NCI-H128 (cell line): ENCODE measurements around the gene CAPN11.
"Not testable (repeated sequence)": the region's sequence is repeated elsewhere in the genome, so short reads cannot be mapped to it uniquely, and the experiment has no call there.

Experiments used
- DNase-seq: peaks from one replicate; lab custom pipeline; 2025; ENCODE audit not compliant: unreplicated experiment; lab: John Stamatoyannopoulos, UW

The CAPN11 gene

DNA sequence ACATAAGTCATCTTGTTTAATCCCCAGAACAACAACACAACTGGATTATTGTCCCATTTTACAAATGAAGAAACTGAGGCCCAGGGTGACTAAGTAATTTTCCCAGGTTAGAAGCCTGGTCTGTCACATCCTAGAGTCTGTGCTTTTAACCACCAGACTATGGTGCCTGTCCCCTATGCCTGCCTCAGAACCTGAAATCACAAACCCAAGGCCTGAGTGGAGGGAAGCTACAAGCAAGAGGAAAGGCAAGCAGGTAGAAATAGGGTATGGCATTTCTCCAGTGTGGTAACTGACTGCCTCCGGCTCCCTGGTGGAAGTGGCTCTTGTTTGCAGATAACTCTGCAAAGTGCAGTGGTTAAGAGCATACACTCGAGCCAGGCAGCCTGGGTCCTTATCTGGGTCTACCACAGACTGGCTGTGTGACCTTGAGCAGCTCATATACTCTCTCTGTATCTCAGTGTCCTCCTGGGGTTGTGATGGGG lies 28.7 kb upstream of the CAPN11 start:
- DNase-seq = no peak

DNA sequence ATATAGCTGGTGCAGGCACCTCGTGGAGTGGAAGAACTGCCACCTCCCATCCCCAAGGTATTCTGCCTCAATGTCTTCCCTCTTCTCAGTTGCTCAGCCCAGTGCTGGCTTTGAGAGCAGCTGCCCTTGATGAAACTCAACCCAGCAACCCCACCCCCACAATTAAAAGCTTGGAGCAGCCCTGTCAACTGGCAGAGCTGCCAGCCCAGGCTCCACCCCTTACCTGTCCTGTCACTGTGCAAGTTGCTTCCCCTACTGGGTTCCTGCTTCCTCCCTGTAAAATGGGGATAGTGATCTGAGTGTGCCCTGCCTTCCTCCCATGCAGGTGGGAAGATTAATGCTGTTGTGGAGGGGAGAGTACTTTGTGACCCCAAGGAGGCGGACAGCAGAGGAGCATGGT lies 26.7 kb upstream of the CAPN11 start:
- DNase-seq = peak; percentile 11

DNA sequence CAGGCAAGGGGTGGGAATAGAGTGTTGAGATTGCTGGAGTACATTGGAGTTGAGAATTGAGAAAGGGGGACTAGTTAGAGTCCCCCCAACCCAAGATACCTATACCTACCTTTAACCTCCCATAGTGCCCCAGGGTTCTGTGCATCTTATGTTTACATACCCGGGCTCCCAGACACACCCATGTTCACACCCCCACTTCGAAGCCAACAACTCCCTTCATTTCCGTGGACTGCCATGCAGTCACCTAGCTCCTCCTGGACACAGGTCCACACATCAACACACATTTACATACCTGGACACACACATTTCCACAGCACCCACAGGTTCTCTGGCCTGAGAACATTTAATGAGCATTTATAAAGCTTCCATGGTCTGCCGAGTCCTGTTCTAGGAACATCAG lies 26.1 kb upstream of the CAPN11 start:
- DNase-seq = no peak

DNA sequence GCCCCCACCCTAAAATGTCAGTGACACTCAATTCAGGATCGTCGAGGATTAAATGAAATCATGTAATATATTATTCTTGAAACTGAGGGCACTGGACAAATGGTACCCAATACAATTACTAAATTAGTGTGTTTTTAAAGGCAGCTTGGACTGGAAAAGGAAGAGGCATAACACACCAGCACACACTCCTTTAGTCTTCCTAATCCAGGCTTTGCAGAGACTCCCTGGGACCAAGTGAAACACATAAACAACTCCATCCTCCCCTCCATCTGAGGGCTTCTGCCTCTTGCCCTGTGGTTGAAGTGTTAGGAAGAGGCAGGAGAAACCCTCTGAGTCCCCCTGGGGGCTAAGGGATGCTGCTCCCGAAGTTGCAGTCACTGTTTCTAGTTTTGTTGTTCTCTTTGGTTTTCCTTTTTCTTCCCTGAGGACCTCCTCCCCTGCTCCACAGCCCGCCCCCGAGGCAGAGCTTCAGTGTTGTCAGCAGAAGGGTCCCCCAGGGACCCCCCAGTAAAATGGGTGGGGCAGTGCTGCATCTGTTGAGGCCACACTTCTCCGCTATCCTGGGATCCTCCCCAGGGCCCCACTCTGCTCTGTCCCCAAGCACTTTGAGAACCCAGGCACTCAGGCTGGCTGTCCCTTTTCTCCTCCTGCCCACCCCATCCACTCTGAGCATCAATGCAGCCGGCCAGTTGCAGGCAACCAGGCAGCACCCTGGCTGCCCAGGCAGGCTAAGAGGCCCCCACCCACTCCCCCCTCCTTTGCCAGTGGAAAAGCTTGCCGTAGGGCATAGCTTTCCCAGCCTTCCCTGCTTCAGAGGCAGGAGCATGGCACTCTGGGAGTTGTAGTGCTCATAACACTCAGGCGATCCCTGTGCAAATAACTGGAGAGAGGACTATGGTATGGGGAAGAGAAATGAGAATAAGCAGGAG lies 25.4 kb upstream of the CAPN11 start:
- no peak for DNase-seq

DNA sequence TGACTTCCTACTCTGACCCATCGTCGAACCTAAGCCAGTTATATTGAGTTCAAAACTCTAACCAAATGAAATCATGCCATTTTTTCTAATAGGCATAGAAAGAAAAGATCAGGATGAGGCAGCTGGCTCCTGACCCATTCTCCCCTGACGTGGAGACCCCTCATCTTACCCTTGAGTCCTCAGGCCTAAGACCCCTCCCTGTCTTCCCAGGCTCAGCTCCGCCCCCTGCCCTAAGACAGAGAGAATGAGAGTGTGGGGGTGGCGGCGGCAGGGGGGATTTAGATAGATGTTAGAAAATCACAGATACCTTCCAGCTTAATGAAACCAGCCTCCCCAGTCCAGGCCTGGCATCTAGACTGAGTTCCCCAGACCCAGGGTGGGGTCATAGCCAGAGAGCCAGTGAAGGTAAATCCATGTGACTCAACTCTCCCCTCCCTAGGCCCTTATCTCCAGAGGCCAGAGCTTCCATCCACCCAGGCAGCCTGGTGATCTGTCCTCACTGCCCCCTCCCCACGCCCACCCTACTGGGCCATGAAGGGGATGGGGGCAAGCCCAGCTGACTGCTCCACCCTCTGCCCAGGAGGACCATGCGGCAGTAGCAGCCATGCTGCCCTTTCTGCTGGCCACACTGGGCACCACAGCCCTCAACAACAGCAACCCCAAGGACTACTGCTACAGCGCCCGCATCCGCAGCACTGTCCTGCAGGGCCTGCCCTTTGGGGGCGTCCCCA lies 24.5 kb upstream of the CAPN11 start:
- DNase-seq = no peak

DNA sequence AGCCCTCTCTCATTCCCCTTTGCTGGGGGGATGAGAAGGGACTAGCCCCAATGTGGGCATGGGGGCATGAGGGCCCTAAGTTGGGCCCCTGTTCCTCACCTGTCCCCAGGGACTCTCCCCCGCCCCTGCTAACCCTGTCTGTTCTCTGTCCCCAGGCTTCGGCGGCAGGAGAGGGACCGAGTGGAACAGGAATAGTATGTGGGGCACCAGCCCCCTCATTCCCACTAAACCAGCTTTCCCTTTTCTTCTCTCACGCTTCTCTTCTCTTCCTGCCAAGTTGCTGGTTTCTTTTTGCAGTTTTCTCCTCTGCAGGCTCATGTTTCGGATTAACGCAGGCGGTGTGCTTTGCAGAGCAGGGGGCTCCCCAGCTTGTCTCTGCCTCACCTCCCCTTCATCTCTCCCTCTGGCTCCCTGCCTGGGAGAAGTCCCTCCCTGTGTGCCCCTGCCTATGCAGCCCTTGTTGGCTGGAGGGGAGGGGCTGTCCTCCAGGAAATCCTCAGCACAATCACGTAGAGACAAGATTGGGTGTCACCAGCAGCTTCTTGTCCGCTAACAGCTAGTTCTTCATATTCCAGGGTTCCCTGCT lies 23.4 kb upstream of the CAPN11 start:
- no peak for DNase-seq

DNA sequence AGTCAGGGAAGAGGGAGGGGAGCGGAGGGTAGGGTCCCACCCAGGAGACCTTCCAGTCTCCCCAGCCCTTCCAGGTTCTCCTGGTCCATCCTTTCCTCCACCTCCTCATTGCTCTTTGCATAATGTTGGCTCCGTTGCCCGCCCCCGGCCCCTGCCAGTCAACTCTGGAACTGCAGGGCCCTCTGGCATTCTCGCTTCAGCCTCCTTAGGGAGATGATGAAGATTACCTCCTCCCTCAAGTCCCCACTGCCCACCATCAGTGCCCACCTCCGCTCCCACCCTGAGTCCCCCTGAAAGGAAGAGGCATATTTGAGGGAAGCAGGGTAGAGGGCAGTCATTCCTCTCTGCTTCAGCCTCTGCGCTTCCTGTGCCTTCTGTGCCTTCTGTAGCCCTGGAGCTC lies 22.7 kb upstream of the CAPN11 start:
- DNase-seq = no peak

DNA sequence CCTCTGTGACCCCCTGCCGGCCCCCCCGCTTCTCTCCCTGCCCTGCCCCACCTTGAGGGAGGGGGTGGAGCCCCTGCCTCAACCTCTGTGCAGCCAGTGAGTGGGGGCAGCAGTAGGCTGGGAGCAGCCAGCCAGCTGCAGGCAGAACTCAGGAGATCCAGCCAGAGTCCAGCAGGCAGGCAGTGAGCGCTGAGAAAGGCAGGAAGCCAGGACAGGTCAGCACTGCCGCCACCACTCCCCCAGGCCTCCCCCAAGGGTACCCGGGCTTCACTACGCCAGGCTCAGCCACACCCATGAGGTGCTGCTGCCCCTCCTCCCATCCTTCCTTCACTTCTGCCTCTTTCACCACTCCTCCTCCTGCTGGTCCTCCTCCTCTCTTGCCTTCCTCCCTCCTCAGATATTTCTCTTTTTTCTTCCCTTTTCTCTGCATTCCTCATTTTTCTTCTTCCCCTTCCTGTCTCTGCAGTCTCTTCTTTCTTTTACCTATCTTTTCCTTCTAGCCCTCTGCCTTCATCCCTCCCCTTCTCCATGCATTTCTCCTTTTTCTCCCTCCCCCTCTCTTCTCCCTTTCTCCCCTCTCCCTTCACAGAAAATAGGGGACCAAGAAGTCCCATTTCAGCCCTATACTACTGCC lies 19.8 kb upstream of the CAPN11 start:
- no peak for DNase-seq

DNA sequence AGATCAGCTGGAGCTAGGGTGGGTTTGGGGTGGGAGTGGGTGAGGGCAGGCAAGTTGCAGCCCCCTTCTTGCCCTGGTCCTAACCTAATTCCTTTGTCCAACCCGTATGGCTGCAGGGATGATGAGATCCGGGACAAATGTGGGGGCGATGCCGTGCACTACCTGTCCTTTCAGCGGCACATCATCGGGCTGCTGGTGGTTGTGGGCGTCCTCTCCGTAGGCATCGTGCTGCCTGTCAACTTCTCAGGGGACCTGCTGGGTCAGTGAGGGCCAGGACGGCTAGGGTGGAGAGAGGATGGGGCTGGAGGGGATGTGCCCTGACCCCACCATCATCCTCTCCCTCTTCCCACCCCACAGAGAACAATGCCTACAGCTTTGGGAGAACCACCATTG lies 19.3 kb upstream of the CAPN11 start:
- DNase-seq = no peak

DNA sequence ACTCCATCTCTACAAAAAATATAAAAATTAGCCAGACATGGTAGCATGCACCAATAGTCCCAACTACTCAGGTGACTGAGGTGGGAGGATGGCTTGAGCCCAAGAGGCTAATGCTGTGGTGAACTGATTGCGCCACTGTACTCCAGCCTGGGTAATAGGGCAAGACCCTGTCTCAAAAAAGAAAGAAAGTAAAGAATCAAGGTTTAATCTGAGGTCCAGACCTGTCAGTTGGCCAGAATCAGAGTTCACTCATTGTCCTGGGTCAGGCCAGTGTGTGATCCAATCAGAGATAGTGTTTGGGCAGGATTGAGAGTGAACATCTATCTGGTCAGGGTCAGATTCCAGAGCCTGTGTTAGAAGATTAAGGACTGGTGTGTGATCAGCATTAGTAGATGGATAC lies 15.8 kb upstream of the CAPN11 start:
- no peak for DNase-seq

DNA sequence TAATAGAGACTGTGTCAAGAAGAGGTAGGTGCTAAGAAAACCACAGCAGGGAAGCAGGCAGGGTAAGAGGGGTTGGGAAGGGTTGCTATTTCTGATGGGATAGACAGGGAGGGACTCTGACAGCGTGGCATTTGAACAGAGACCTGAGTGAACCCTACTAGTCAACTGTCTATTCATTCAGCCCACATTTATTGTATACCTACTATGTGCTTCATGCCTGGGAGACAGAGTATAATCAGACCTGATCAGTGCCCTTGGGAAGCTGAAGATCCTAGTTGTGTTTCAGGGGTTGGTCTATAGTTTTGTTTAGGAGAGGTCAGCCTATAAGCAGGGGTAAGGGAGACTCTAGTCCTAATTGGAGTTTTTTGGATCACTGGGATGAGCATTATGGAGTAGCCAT lies 14.9 kb upstream of the CAPN11 start:
- DNase-seq = no peak

DNA sequence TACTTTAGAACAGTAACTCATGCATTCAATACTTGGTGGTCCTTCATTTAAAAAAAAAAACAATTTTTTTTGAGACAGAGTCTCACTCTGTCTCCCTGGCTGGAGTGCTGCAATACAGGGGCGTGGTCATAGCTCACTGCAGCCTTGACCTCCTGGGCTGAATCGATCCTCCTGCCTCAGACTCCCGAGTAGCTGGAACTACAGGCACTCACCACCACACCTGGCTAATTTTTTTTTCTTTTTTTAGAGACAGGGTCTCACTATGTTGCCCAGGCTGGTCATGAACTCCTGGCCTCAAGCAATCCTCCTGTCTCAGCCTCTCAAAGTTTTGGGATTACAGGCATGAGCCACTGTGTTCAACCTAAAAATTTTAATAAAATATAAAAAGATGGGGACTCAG lies 14.1 kb upstream of the CAPN11 start:
- not testable (repeated sequence) for DNase-seq

DNA sequence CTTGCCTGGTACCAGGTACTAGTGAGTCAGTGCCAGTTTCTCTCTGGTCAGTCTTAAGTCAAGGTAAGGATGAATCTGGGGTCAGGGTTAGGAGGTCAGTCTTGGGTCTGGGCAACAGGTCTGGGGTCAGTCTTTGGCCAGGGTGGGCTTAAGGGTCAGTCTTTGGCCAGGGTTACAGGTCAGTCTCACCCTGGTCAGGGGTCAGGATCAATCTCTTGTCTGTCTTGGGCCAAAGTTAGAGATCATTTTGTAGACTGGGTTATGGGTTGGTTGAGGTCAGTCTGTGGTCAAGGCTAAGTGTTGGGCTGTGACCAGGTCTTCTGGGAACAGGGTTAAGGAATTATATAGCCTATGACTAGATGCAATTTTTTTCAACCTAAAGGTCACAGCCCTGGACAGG lies 12.8 kb upstream of the CAPN11 start:
- no peak for DNase-seq

DNA sequence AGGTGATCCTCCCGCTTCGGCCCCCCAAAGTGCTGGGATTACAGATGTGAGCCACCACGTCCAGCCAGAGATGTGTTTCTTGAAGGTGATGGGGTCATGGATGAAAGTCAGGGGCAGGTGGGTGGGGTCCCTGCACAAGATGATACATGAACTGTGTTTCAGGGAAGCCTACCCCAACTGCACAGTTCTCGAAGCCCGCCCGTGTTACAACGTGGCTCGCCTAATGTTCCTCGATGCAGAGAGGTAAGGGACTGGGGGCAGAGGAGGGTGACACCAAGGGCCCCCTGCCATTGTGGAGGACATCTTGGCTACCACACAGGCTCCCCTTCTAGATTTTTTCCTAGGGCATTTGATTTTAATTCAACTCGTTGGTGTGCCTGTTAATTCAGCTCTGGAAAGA lies 11.9 kb upstream of the CAPN11 start:
- no peak for DNase-seq

DNA sequence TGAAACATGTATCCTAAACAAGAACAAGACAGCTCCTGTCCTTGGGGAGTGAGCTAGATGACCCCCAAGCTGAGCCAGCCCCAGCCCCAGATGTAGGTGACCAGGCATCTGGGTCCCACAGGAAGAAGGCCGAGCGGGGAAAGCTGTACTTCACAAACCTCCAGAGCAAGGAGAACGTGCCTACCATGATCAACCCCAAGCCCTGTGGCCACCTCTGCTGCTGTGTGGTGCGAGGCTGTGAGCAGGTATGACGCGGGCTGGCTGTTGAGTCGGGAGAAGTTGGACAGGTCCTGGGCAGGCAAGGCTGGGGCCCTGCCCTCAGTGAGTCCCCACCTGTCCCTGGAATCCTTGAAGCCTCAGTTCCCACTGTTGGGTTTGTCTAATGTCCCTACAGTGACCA lies 11.4 kb upstream of the CAPN11 start:
- no peak for DNase-seq

DNA sequence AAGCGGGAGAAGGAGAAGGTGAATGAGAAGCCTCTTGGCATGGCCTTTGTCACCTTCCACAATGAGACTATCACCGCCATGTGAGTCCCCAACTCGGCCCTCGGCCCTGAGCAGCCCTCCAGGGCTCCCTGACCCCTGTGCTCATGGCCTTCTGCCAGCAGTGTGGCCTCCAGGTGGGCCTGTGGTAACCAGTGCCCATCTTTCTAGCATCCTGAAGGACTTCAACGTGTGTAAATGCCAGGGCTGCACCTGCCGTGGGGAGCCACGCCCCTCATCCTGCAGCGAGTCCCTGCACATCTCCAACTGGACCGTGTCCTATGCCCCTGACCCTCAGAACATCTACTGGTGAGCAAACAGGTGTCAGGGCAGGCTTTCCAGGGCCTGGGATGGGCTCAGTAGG lies 10.3 kb upstream of the CAPN11 start:
- DNase-seq = no peak

DNA sequence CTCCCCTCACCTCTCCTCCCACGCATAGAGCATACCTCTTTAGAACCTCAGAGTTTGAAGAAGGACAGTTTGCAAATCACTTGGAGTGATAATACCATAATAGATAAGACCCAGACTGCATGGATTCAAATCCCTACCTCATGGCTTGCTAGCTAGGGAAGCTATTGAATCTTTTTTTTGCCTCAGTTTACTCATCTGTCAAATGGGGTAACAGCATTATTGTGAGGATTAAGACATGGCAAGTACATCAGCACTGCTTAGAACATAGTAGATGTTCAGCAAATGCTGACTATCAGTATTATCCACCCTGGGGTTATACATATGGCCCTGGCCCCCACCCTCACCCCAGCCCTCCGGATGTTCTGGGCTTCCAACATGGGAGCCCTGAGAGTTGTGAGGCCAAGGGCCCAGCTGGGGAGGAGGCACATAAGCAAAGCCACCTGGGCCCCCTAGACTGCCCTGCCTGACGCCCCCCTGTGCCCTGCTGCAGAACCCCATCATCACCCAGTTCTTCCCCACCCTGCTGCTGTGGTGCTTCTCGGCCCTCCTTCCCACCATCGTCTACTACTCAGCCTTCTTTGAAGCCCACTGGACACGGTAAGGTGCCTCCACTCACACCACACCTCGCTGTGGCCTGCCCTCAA lies 9.1 kb upstream of the CAPN11 start:
- DNase-seq = no peak

DNA sequence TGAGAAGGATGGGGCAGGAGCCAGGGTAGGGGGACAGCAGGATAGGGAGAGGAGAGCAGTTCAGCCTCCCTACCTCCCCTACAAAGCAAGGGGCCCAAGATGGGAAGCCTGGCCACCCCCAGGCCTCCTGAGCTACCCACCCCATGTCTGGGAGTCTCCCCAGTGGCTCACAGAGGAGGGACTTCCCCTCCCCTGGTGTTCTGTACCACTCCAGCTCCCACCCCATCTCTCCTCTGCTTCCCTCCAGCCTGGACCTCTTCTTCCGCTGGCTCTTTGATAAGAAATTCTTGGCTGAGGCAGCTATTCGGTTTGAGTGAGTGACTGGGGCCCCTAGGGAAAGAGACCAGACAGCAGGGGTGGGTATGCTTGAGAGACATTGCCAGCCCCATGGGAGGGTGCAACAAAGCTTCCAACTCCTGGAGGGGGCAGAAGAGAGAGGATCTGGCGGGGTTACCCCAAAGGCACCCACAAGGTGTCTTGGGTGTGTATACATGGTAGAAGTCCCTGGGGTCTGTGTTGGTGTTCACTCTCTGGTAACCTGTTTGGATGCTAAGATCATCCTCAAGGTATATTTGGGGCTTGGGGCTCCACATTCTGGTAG lies 8.2 kb upstream of the CAPN11 start:
- no peak for DNase-seq

DNA sequence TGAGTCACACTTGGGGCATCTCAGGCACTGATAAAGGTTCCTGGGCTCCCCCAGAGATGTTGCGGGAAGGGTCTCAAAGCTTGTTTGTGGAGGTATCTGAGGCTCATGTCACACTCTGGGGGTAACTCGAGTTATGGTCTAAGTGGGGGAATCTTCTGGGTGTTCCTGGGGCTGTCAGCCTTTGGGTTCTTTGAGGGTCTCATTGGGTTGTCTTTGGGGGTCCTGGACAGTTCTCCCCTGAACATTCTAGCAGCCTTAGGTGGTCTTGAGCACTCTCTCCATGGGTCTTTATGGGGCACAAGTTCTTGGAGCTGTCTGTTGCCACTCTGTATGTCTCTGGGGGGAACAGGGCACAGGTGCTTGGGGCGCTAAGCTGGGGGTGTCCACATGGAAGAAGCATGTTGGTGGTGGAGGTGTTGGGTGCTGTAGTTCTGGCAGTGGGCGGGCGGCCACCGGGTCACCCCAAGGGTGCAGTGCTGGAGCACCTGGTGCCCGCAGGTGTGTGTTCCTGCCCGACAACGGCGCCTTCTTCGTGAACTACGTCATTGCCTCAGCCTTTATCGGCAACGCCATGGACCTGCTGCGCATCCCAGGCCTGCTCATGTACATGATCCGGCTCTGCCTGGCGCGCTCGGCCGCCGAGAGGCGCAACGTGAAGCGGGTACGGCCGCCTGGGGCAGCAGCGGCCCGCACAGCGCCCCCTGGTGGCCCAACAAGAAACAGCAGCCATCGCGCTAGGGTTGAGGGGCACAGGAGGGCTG lies 7.1 kb upstream of the CAPN11 start:
- peak; percentile 6 for DNase-seq

DNA sequence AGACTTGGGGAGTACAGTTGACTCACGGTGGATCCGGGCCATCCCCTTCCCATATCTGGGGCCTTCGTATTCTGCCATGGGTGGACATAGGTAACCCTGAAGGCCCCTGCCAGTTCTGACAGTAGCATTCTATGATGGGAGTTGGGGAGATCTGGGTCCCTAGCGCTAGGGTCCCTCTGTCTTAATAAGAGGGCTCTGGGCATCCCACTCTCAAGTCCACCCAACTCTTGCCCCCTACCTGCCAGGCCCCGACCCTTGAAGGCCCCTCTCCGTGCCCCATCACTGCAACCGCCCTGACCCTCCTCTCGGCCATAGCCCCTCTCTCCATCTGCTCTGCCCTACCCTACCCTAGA lies 6.5 kb upstream of the CAPN11 start:
- DNase-seq = no peak
